Glomerular visceral epithelial cell (primary cell): Measurements from ENCODE around the gene CSGALNACT2.
"Not testable (repeated sequence)": the region's sequence is repeated elsewhere in the genome, so short reads cannot be mapped to it uniquely, and the experiment has no call there.

Source experiments
- DNase-seq: peaks from one replicate; pipeline ENCODE4 v3.0.0-alpha.2; 2016; ENCODE audit errors: extremely low spot score

Gene CSGALNACT2, protein sequence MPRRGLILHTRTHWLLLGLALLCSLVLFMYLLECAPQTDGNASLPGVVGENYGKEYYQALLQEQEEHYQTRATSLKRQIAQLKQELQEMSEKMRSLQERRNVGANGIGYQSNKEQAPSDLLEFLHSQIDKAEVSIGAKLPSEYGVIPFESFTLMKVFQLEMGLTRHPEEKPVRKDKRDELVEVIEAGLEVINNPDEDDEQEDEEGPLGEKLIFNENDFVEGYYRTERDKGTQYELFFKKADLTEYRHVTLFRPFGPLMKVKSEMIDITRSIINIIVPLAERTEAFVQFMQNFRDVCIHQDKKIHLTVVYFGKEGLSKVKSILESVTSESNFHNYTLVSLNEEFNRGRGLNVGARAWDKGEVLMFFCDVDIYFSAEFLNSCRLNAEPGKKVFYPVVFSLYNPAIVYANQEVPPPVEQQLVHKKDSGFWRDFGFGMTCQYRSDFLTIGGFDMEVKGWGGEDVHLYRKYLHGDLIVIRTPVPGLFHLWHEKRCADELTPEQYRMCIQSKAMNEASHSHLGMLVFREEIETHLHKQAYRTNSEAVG

DNA sequence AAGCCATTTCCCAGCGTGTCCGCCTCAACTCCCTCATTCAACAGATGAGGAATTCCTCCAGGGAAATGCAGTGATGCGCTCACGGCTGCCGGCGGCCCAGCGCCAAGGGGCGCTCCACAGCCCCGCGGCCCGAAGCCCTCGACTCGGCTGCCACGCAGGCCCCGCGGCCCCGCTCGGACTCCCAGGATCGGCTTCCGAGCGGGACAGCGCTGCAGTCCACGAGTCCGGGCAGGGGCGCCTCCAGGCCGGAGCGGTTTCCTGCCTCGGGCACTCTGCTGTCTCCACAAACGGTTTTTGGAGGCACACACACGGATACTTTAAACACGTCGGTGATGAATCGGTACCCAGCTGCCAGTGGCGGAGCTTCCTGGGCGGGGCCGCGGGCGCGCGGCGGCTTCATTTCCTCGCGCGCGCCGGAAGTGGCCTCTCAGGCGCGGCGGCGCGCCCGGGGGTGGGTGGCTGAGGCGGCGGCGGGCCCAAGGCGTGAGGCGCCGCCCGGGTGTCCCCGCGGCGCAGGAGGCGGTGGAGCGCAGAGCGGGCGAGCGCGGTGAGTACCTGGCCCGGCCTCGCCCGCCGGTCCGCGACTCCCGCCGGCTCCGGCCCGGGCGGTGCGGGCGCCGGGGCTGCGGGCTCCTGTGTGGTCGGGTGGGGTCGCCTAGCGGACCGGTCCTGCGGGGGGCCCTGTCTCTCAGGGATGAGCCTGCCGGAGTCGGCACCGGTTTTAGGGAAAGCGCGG, at the start of gene CSGALNACT2:
Gene CSGALNACT2, plus strand, starts transcription at position 425 of the 736 bp plus-strand sequence. CDS start 16,705 bp downstream, outside the sequence.
- DNase-seq = peak; percentile 85

DNA sequence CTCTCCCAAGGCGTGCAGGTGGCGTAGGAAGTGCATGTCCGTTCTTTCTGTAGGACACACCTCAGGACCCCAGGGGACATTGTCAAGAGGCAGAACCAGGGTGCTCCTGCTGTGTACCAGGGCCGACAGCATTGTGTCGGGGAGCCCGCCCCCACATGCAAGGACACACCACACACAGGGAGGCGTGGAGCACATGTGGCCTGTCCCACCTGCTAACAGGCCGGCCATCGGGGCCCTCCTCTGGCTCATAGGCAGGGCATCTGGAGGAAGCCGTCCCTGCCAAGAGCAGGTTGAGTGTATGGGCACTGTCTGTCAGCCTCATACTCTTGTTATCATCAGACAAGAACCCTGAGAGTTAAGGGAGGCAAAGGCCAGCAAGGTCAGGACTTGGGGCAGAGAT, 48.7 kb upstream of the CSGALNACT2 start:
- DNase-seq = no peak

DNA sequence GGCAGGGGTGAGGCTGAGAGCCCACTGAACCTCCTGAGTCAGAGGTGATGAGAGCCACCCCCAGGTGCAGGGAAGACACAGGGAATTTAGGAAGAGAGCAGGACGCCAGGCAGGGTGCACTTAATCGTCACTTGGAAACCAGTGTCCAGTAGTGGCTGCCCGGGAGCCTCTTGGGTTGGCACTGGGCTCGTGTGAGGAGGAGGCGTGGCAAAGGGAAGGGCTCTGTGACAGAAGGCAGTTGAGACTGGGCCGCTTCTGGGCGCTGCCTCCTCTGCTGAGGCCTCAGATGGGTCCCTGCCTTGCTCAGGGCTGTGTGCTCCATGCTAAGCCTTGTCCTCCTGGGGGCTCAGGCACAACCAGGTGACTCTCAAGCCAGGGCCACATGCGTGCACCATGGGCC, 48.1 kb upstream of the CSGALNACT2 start:
- no peak for DNase-seq

- no peak for DNase-seq
Measured at GRCh38 chr10:43090664-43091063, 47.6 kb upstream of the CSGALNACT2 start.

DNA sequence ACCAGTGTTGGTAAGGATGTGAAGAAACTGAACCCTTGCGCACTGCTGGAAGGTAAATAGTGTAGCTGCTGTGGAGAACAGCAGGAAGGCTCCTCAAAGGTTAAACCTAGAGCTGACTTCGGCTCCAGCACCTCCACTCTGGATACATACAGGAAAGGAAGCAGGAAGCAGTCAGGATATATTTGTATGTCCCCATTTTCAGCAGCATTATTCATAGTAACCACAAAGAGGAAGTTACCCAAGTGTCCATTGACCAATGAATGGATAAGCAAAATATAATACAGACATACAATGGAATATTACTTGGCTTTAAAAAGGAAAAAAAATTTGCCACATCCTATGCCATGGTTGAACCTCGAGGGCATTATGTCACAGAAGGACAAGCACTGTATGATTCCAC, 46.4 kb upstream of the CSGALNACT2 start:
- DNase-seq = no peak

DNA sequence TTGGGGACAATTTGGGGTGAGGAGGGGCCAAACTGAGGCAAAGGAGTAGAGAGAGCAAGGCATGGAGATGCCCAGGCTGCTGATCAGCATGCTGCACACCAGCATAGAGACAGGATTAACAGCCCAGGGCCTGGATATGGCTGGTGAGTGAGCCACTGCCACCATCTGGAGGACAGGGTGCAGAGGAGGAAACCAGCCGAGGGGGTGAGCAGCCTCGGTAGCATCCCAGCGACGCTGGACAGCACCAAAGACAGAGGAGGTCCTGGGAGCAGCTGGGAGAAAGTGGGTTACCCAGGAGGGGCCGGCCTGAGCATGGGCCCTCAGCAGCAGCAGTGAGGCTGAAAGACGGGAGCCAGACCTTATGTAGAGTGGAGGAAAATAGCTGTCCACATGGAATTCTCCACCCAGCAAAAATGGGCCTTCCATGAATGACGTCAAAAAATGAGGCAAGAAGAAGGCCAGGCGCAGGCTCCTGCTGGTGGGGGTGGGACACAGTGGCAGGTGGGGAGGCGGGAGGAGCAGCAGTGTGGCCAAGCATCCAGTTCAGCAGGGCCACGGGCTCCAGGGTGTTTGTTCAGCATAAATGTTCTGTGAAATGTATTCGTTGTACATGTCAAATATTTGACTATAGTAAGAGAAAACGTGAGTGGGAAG, 44.7 kb upstream of the CSGALNACT2 start:
- DNase-seq = no peak

DNA sequence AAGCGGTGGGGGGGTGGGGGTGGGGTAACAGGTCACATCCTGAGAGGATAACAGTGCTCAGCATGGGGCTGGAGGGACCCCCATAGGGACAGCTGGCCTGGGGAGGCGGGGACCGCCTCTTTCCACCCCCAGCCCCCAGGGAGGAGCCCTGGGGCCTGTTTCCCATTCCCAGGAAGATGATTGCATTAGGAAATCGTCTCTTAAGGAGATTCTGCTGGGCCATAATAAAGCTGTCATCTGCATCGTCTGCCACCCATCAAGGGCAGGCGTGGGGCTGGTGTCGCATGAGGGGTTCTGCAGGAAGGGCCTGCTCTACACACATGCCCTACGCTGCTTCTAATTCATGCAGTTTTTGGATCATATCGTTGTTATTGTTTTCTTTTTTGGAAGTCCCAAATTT, 44.2 kb upstream of the CSGALNACT2 start:
- no peak for DNase-seq

DNA sequence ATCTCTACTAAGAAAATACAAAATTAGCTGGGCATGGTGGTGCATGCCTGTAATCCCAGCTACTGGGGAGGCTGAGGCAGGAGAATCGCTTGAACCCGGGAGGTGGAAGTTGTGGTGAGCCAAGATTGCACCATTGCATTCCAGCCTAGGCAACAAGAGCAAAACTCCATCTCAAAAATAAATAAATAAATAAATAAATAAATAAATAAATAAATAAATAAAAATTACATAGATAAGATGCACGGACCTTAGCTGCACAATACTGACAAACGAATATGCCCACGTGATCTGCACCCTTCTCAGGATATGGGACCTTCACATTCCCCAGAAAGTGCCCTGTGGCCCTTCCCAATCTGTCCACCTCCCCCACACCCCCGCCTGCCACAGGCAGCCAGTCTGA, 38.9 kb upstream of the CSGALNACT2 start:
- not testable (repeated sequence) for DNase-seq

DNA sequence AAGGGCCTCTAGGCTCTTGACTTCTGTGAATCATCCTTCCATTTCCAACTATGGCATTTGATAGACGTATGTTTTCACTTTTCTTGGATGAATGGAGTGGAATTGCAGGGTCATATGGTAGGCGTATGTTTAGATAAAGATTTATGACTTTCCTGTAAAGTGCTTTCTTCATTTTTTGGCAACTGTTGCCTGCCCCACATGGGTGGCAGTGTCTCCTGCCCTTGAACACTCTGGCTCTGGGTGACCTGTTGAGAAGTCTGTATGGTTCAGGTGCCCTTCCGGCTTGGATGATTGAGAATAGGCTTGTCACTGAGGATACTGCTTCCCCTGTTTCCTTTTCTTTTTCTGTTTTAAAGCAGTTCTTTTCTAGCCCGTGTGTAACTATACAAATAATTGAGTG, 38.3 kb upstream of the CSGALNACT2 start:
- no peak for DNase-seq

DNA sequence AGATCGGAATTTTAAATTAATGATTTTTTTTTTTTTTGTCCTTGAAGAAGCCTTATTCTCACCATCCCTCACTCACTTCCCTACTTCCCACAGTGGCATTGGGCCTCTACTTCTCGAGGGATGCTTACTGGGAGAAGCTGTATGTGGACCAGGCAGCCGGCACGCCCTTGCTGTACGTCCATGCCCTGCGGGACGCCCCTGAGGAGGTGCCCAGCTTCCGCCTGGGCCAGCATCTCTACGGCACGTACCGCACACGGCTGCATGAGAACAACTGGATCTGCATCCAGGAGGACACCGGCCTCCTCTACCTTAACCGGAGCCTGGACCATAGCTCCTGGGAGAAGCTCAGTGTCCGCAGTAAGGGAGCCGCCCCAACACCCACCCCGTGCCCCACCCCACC, 37.9 kb upstream of the CSGALNACT2 start:
- DNase-seq = no peak

- DNase-seq = no peak
Measured at GRCh38 chr10:43102063-43102828, 36.0 kb upstream of the CSGALNACT2 start.

DNA sequence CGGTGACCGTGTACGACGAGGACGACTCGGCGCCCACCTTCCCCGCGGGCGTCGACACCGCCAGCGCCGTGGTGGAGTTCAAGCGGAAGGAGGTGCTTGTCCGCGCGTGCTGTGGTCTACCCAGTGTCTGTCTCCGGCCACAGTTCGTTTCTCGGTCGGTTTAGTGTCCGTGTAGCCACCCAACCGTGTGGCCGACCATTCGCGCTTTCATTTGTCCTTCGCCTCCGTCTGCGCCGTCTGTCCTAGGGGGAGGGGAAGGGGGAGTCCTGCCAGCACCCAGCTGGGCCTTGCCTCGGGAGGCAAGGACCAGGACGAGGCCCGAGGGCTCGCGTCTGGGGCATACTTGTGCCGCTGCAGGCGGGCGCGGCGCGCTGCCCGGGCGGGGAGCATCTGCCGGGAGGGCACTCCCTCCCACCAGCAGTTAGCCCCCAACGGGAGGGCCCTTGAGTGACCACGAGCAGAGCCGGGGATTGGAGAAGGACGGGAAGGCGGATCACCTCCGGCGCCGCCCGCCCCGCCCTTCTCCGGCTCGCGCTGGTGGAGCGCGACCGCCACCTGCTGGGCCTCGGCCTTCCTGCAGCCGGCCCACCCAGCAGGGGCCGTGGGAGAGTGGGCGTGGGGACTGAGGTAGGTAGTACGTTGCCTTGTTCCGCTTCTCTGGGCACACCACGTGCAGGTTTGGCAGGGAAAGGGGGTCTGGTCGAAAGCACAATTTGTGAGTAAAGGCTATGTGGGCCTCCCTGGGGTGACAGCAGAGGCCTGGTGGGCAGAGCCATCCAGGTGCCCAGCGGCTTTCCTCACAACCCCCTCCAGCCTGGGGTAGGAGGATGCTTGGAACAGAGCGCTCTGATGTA, 32.9 kb upstream of the CSGALNACT2 start:
- peak; percentile 71 for DNase-seq

GRCh38 chr10:43105956-43106229, 32.4 kb upstream of the CSGALNACT2 start:
- no peak for DNase-seq

DNA sequence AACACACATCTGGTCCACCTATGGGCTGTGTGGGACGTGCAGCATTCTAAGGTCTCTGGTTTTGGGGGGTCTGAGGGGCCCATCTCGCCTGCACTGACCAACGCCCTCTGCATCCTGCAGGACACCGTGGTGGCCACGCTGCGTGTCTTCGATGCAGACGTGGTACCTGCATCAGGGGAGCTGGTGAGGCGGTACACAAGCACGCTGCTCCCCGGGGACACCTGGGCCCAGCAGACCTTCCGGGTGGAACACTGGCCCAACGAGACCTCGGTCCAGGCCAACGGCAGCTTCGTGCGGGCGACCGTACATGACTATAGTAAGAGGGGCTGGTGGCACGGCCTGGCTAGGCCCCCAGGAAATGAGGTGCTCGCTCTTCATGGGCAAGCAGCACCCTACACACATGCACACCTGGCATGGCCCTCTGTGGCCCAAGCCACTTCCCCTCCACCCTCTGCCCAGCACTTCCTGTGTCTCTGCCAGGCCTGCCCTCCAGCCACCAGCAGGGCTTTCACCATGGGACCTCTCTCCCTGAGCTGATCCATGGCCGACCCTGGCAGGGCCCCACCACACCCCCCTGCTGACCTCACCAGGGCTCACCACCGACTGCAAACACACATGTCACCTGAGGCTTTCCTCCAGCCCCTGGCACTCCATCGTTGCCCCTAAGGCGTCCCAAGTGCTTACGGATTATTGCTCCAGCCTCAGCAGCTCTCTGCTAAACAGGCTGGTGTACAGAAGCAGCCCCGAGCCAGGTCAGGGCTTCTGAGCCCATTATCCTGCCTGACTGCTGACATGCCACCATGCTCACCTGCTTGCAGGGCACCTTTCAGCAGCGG, 31.8 kb upstream of the CSGALNACT2 start:
- no peak for DNase-seq

GRCh38 chr10:43108951-43109350, 29.3 kb upstream of the CSGALNACT2 start:
- no peak for DNase-seq

GRCh38 chr10:43109671-43110249, 28.5 kb upstream of the CSGALNACT2 start:
- DNase-seq = no peak

DNA sequence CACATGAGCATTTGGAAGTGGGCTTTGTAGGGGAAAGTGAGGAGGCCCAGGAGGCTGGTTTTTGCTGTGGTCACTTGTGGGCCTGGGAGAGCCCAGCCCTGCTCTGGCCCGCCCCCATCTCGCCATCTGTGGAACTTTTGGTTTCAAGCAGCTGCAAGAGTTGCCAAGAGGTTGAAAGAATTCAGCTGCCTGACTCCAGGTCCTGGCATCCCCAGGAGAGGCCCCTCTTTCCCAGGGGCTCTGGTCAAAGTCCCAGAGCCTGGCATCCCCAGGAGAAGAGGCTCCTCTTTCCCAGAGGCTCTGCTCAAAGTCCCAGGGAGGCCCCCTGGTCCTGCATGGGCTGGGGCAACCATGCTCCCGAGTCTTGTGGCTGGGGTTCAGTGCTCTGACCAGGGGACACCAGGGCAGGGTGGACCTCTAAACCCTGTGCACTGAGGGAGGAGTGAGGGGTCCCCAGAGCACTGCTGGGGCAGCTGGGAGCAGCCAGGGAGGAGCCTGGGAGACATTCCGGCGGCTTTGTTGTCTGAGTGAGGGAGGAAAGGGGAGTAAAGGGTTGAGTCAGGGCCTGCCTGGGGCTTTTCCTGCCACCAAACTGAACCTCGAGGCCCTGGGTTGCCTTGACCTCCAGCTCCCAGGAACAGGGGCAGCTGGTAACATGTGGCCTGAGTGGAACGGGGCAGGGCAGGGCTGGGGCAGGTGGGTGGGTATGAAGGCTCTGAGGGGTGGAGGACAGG, 27.7 kb upstream of the CSGALNACT2 start:
- DNase-seq = no peak

- no peak for DNase-seq
Measured at GRCh38 chr10:43111101-43111500, 27.1 kb upstream of the CSGALNACT2 start.
